ENCODE results near the gene DEGS2. TPM values are rescaled to one million over a fixed set of nuclear protein-coding genes. Genes with fewer than 3 reads are reported as not detected.

The DEGS2 gene
- total RNA-seq, 1 donor from 2014 or later, result 2.5 TPM

DNA sequence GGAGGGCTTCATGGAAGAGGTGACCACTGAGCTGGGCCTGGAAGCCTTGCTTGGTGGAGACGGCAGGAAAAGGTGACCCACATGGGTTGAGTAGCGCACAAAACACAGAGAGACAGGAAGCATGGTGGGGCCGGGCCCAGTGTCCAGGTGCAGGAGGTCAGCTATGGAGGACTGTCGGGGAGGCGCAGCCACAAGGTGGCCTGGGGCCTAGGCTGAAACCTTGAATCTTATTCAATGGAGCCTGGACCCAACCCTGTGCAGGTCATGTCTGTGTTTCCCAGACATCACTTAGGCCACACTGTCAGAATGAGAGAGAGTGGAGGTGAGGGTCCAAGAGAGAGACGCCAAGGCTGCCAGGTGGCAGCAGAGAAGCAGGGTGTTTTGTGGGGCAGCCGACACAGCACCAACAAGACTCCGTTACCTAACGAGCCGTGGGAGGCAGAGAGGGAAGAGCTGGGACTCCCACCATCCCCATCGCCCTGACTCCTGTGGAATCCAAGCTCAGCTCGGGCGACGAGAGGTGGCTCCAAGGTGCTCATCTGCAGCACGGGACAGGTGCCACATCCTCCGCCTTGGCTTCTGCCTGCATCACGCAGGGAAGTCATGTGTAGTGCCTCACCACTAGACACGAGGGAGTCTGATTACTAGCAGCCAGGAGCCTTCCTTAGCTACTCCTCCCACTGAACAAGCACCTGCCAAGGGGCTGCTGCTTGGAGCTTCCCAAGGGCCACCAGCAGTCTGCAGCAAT, 38.7 kb downstream of the DEGS2 start:
- H3K4me3 Mint-ChIP-seq, result no peak overlapping the region
- no peaks in the 10 kb centered on the region for H3K27me3 Mint-ChIP-seq
- CTCF ChIA-PET, result interaction anchor here (2.1 kb wide), 1 partner anchor 12 kb away, joined by 11 read pairs; no protein-coding TSS in a partner anchor
- peaks cover 24% of the 10 kb centered on the region for H3K4me1 Mint-ChIP-seq
- H3K9me3 Mint-ChIP-seq, result no peaks in the 10 kb centered on the region
- TF ChIP-seq, protein P1, sequence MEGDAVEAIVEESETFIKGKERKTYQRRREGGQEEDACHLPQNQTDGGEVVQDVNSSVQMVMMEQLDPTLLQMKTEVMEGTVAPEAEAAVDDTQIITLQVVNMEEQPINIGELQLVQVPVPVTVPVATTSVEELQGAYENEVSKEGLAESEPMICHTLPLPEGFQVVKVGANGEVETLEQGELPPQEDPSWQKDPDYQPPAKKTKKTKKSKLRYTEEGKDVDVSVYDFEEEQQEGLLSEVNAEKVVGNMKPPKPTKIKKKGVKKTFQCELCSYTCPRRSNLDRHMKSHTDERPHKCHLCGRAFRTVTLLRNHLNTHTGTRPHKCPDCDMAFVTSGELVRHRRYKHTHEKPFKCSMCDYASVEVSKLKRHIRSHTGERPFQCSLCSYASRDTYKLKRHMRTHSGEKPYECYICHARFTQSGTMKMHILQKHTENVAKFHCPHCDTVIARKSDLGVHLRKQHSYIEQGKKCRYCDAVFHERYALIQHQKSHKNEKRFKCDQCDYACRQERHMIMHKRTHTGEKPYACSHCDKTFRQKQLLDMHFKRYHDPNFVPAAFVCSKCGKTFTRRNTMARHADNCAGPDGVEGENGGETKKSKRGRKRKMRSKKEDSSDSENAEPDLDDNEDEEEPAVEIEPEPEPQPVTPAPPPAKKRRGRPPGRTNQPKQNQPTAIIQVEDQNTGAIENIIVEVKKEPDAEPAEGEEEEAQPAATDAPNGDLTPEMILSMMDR (IDR thresholded peaks at IDR 0.05), result no peak
- intact Hi-C loops (cut with micrococcal nuclease), result no loop called here
- peak overlapping the region; percentile 1 for H3K27ac Mint-ChIP-seq
- POLR2A ChIA-PET, result no interaction called here
- DNase-seq (no peak), ATAC-seq (ENCODE audit: low read depth) (no peak)
- peaks cover 79% of the 10 kb centered on the region for H3K36me3 Mint-ChIP-seq (ENCODE audit: low read depth)

GRCh38 chr14:100119251-100119650, 40.2 kb downstream of the DEGS2 start:
- ChIA-PET CTCF (no interaction called here), POLR2A (no interaction called here)
- Mint-ChIP-seq H3K27ac (peak overlapping the region; percentile 24), H3K9me3 (no peaks in the 10 kb centered on the region), H3K36me3 (ENCODE audit: low read depth) (peaks cover 72% of the 10 kb centered on the region), H3K27me3 (no peaks in the 10 kb centered on the region), H3K4me1 (peaks cover 24% of the 10 kb centered on the region), H3K4me3 (no peak overlapping the region)
- no peak for DNase-seq
- TF ChIP-seq, protein P1 (IDR thresholded peaks at IDR 0.05), result no peak
- no peak for ATAC-seq (ENCODE audit: low read depth)
- intact Hi-C loops (cut with micrococcal nuclease), result loop anchor here (5.0 kb wide), 1 partner anchor 38 kb away; the partner anchor contains the start of gene DEGS2

DNA sequence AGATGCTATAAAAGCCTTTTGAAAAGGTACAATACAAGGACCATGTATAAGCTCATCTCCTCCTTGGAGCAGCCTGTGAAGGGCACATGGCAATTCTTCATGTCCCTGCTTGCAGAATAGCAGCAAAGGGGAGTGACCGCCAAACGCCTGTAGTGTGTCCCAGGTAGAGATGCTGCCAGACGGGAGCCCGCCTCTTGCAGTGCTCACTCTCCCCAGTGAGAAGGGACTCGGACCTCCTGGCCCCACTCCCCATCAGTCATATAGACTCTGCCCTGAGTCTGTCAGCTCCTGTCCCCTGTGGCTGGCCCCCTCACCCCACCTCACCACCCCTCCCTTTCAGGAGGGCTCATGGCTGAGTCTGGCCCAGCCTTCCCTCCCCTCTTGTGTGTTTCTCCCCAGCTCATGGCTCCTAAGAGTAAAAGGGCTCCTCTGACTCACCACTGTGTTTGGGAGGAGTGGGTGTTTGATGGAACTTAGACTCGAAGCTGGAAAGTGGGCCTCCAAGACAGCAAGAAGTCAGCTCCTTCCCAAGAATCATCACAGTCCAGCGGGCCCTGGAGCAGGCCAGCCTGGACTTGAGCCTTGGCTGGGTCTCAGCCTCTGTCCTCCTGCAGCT, 40.9 kb downstream of the DEGS2 start:
- no peaks in the 10 kb centered on the region for H3K27me3 Mint-ChIP-seq
- no peak for DNase-seq
- CTCF ChIA-PET, result interaction anchor here (1.4 kb wide), 1 partner anchor 10 kb away, joined by 5 read pairs; no protein-coding TSS in a partner anchor
- peaks cover 24% of the 10 kb centered on the region for H3K4me1 Mint-ChIP-seq
- H3K36me3 Mint-ChIP-seq (ENCODE audit: low read depth), result peaks cover 71% of the 10 kb centered on the region
- H3K4me3 Mint-ChIP-seq, result no peak overlapping the region
- no peak for ATAC-seq (ENCODE audit: low read depth)
- POLR2A ChIA-PET, result interaction anchor here (1.2 kb wide), 1 partner anchor 10 kb away, joined by 3 read pairs; no protein-coding TSS in a partner anchor
- TF ChIP-seq, protein P1 (IDR thresholded peaks at IDR 0.05), result no peak
- H3K9me3 Mint-ChIP-seq, result no peaks in the 10 kb centered on the region
- peak overlapping the region; percentile 74 for H3K27ac Mint-ChIP-seq
- intact Hi-C loops (cut with micrococcal nuclease), result loop anchor here (5.0 kb wide), 1 partner anchor 39 kb away; the partner anchor contains the start of gene DEGS2

DNA sequence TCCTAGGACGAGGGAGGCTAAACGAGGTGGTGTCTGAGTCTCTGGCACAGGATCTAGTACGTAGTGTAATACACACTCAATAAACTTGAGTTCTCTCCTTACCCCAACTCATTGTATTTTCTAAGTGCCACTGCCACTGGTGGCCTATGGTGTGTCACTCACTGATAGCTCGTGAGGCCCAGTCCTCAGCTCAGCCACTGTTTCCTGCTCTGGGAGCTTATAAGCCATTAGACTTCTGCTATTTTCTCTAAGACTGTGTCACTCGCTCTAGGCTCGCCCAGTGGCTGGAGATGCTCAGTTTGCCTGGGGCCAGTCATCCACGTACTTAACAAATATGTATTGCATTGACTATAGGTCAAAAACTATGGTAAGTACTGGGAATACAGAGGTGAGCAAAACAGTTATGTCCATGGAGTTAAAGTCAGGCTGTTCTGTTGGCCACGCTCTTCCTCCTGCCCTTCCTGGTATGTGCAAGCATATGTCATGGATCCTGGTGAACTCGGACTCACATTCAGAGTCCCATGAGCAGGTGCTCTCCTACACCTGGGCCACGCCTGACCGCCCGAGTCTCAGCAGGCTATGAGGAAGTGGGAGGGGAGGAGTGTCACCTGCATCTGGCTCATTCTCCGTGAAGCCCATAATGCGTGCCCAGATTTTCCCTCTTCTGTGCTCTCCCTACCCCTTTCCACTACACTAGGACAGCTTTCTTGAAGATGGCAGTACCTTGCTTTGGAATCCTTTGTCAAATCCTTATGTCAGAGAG, 41.6 kb downstream of the DEGS2 start:
- H3K27me3 Mint-ChIP-seq, result no peaks in the 10 kb centered on the region
- H3K27ac Mint-ChIP-seq, result peak overlapping the region; percentile 74
- no peak for DNase-seq
- H3K36me3 Mint-ChIP-seq (ENCODE audit: low read depth), result peaks cover 71% of the 10 kb centered on the region
- POLR2A ChIA-PET, result interaction anchor here (1.0 to 1.2 kb wide), 3 partner anchors 10 to 75 kb away, joined by 3 read pairs; no protein-coding TSS in a partner anchor
- ATAC-seq (ENCODE audit: low read depth), result peak; percentile 61
- no peak overlapping the region for H3K4me3 Mint-ChIP-seq
- intact Hi-C loops (cut with micrococcal nuclease), result loop anchor here (5.0 kb wide), 1 partner anchor 39 kb away; the partner anchor contains the start of gene DEGS2
- CTCF ChIA-PET, result interaction anchor here (1.2 to 1.4 kb wide), 2 partner anchors 9 to 15 kb away, joined by 3 to 5 read pairs; no protein-coding TSS in a partner anchor
- no peaks in the 10 kb centered on the region for H3K9me3 Mint-ChIP-seq
- H3K4me1 Mint-ChIP-seq, result peaks cover 26% of the 10 kb centered on the region
- TF ChIP-seq, protein P1 (IDR thresholded peaks at IDR 0.05), result no peak

Data from activated B cell treated with CpG ODN at 0.5 μM for 24 hours (primary cell).